ENCODE data around the gene FOXA1. TPM values are rescaled to one million over a fixed set of nuclear protein-coding genes. Genes with fewer than 3 reads are reported as not detected.

FOXA1 gene
- total and polyA plus RNA-seq, 4 donors = 8.0 to 37.5 (median 16.1) TPM

GRCh38 chr14:37566811-37567371 lies 28.2 kb downstream of the FOXA1 start:
- Histone ChIP-seq H3K27me3 (ENCODE audit: control insufficient read depth in 4 of 4, insufficient read depth in 4 of 4, low read length in 3 of 4) (no peaks in the 10 kb centered on the region), H3K4me1 (ENCODE audit: control insufficient read depth in 4 of 4, insufficient read depth in 4 of 4, low read length in 3 of 4) (peaks cover 0 to 34% (median 22%) of the 10 kb centered on the region in 4 donors), H3K27ac (ENCODE audit: low read depth in 1 of 2, low read length in 2 of 2) (peak overlapping the region; percentile 67 to 89), H3K9ac (ENCODE audit: low read depth in 1 of 2, low read length in 2 of 2) (peak overlapping the region; percentile 33 to 56), H3K4me3 (ENCODE audit: low read depth in 1 of 3, low read length in 3 of 3) (peak overlapping the region in 2 of 3 donors; percentile 7 to 37), H3K9me3 (ENCODE audit: control insufficient read depth in 4 of 4, low read length in 3 of 4) (no peaks in the 10 kb centered on the region), H3K36me3 (ENCODE audit: control insufficient read depth in 4 of 4, insufficient read depth in 3 of 4, low read depth in 1 of 4, low read length in 3 of 4) (no peaks in the 10 kb centered on the region)
- 9% methylated on average over 3 of the region's 3 CpGs for WGBS
- TF ChIP-seq SP1 (IDR thresholded peaks at IDR 0.05) = peak; percentile 83
- TF ChIP-seq FOXA1 (IDR thresholded peaks at IDR 0.05) = peak; percentile 42
- TF ChIP-seq RAD21 (IDR thresholded peaks at IDR 0.05) = peak; percentile 38 to 66
- no peak for TF ChIP-seq HNF4G (IDR thresholded peaks at IDR 0.05)
- TF ChIP-seq MAX (IDR thresholded peaks at IDR 0.05) = peak; percentile 56
- TF ChIP-seq YY1 (IDR thresholded peaks at IDR 0.05) = peak; percentile 62
- TF ChIP-seq, protein P1, sequence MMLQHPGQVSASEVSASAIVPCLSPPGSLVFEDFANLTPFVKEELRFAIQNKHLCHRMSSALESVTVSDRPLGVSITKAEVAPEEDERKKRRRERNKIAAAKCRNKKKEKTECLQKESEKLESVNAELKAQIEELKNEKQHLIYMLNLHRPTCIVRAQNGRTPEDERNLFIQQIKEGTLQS (IDR thresholded peaks at IDR 0.05) = peak; percentile 27
- TF ChIP-seq HNF4A (conservative IDR thresholded peaks at IDR 0.05) = peak; percentile 71 to 75
- TF ChIP-seq TAF1 (conservative IDR thresholded peaks at IDR 0.05) = no peak
- TF ChIP-seq RXRA (IDR thresholded peaks at IDR 0.05) = peak; percentile 77 to 84
- TF ChIP-seq FOXA2 (IDR thresholded peaks at IDR 0.05) = peak; percentile 55
- peak; percentile 48 for TF ChIP-seq REST (IDR thresholded peaks at IDR 0.05)
- peak; percentile 51 to 82 for TF ChIP-seq JUND (IDR thresholded peaks at IDR 0.05)
- no peak for TF ChIP-seq EGR1 (IDR thresholded peaks at IDR 0.05; ENCODE audit: low read depth in 2 of 2)
- no peak for DNase-seq (ENCODE audit: low spot score)

DNA sequence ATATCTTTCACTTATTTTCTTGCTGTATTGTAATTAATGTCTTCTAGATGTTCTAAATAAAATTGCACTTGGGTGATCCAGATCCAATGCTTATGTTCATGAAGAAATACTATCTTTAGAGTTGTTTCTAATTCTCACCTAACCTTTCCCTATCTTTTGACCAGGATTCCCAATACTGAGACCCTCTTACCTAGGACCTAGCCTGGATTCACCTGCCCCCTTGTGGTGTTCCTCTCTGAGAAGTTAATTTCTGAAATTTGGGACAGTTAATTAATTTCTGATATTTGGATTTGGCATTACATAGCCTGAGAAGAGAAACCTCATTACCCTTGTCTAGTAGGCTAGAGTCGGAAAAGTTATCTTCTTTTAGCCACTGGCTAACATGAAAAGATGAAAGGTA lies 29.5 kb downstream of the FOXA1 start:
- no peak for DNase-seq (ENCODE audit: low spot score)
- Histone ChIP-seq H3K9ac (ENCODE audit: low read depth in 1 of 2, low read length in 2 of 2) (peak overlapping the region; percentile 35 to 63), H3K27ac (ENCODE audit: low read depth in 1 of 2, low read length in 2 of 2) (peak overlapping the region; percentile 33 to 51), H3K4me1 (ENCODE audit: control insufficient read depth in 4 of 4, insufficient read depth in 4 of 4, low read length in 3 of 4) (peaks cover 2 to 34% (median 24%) of the 10 kb centered on the region in 4 donors), H3K4me3 (ENCODE audit: low read depth in 1 of 3, low read length in 3 of 3) (peak overlapping the region; percentile 7 to 33 (median 26)), H3K27me3 (ENCODE audit: control insufficient read depth in 4 of 4, insufficient read depth in 4 of 4, low read length in 3 of 4) (no peaks in the 10 kb centered on the region), H3K9me3 (ENCODE audit: control insufficient read depth in 4 of 4, low read length in 3 of 4) (no peaks in the 10 kb centered on the region), H3K36me3 (ENCODE audit: control insufficient read depth in 4 of 4, insufficient read depth in 3 of 4, low read depth in 1 of 4, low read length in 3 of 4) (no peaks in the 10 kb centered on the region)
- no peak for TF ChIP-seq GABPA (IDR thresholded peaks at IDR 0.05 in 1 of 2, conservative IDR thresholded peaks at IDR 0.05 in 1 of 2)
- peak; percentile 90 to 94 for TF ChIP-seq RAD21 (IDR thresholded peaks at IDR 0.05)
- TF ChIP-seq, protein P2, sequence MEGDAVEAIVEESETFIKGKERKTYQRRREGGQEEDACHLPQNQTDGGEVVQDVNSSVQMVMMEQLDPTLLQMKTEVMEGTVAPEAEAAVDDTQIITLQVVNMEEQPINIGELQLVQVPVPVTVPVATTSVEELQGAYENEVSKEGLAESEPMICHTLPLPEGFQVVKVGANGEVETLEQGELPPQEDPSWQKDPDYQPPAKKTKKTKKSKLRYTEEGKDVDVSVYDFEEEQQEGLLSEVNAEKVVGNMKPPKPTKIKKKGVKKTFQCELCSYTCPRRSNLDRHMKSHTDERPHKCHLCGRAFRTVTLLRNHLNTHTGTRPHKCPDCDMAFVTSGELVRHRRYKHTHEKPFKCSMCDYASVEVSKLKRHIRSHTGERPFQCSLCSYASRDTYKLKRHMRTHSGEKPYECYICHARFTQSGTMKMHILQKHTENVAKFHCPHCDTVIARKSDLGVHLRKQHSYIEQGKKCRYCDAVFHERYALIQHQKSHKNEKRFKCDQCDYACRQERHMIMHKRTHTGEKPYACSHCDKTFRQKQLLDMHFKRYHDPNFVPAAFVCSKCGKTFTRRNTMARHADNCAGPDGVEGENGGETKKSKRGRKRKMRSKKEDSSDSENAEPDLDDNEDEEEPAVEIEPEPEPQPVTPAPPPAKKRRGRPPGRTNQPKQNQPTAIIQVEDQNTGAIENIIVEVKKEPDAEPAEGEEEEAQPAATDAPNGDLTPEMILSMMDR (IDR thresholded peaks at IDR 0.05; ENCODE audit: low read depth, low read length, missing input control) = peak; percentile 60
- TF ChIP-seq RXRA (IDR thresholded peaks at IDR 0.05) = peak; percentile 7 to 29
- 32% methylated on average over 1 of the region's 1 CpG for WGBS

Data from liver (tissue), 9 donors.